Lower leg skin (tissue), 3 donors: ENCODE measurements around the gene GOLIM4.

Experiments
- CTCF ChIP-seq, 3 donors: fragments of 450-650 bp; IDR thresholded peaks; one replicate each; pipeline ENCODE4 v1.5.1; 2016; ENCODE audit warnings: antibody characterized with exemption in 3 of 3, mild to moderate bottlenecking in 3 of 3, moderate library complexity in 2 of 3
- POLR2A ChIP-seq, 2 donors: fragments of 450-650 bp; IDR thresholded peaks; one replicate each; pipeline ENCODE4 v1.6.1; 2016 to 2017; ENCODE audit warnings: antibody characterized with exemption in 2 of 2, mild to moderate bottlenecking in 1 of 2, moderate library complexity in 1 of 2

- no peak for TF ChIP-seq CTCF (IDR thresholded peaks at IDR 0.05)
- no peak for TF ChIP-seq POLR2A (IDR thresholded peaks at IDR 0.05)
Observed at GRCh38 chr3:168104361-168104760, 8.6 kb upstream of the GOLIM4 start.
